Myocyte (in vitro differentiated cells): ENCODE measurements around the gene NECAB2. TPM values are rescaled to one million over a fixed set of nuclear protein-coding genes. Genes with fewer than 3 reads are reported as not detected.
A peak's percentile ranks its signal among the peaks of the same experiment; 100 is the strongest.

Source experiments
- DNase-seq: peaks from one replicate; pipeline ENCODE4 v3.0.0-alpha.2; 2012; ENCODE audit warnings: low read depth
- total RNA-seq: library from RNA; depleted of rRNA; stranded (reverse); fragments of >200 nt; gene quantifications from 2 replicates; pipeline ENCODE4 v1.2.3, GENCODE V29; 2014

The NECAB2 gene
- total RNA-seq, 1 donor from 2014 or later, result not detected

DNA sequence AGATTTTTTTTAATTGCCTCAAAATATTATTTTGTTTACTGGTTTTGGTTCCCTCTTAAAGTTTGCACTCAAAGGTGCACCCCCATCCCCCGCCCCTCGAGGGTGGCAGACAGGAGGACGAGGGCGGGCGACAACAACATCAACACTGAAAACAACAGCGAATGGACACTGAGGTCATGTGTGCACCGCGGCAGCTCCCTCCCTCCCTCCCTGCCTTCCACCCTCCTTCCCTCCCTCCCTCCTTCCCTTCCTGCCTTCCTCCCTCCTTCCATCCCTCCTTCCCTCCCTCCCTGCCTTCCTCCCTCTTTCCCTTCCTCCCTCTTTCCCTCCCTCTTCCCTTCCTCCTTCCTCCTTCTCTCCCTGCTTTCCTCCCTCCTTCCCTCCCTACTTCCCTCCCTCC is 16.5 kb upstream of the NECAB2 start:
- no peak for DNase-seq

DNA sequence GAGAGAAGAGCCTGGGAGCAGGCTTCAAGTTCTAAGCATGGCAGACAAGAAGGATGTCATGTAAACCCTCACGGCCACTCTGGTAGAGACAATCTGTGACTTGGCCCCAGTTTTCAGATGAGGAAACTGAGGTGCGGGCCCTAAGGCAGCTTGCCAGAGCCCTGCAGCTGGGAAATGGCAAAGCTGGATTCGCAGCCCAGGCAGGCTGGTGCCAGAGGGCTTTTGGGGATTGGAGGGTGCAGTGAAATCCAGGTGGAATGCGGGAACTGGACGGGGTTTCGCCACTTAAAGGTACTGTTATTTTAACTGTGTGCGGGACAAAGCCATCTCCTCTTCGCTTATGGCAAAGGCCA is 15.5 kb upstream of the NECAB2 start:
- DNase-seq, result no peak

GRCh38 chr16:83952940-83953795 is 14.9 kb upstream of the NECAB2 start, which contains the start of gene OSGIN1:
Gene OSGIN1 (plus strand): TSS chr16:83953240. CDS start chr16:83957672, 4,432 bp downstream.
- peak; percentile 96 for DNase-seq

DNA sequence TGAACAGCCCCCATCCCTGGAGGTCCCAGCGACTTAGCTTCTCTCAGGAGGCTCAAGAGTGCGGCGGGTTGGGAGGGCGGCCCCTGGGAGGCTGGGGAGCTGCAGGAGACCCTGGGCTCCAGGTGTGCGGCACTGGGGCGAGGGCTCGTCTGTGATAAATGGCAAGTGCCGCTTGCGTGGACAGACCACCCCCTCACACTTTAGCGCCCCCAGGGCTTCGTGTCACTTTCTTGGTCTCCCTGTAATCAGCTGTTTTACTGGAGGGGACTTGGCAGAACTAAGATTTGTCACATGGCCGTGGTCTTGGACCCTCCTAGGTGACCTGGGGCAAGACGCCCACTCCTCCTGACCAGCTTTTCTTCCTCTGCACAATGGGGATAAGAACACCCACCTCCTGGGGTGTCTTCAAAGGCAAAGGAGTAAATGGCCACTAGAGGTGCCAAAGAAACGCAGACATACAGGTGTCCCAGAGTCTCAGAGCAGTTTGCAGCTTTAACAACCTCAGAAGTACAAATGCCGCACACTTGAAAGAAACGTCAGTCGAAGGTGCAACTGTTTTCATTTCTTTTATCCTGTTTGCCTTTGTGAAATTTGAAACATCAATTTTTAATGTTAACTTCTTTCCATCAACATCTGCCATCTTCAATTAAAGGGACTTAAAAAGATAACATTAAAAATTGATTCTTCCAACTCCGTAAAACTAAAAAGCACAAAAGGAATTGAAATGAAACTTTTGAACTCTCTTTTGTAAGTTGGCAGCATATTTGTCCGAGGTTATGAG is 14.1 kb upstream of the NECAB2 start:
- peak; percentile 59 for DNase-seq

DNA sequence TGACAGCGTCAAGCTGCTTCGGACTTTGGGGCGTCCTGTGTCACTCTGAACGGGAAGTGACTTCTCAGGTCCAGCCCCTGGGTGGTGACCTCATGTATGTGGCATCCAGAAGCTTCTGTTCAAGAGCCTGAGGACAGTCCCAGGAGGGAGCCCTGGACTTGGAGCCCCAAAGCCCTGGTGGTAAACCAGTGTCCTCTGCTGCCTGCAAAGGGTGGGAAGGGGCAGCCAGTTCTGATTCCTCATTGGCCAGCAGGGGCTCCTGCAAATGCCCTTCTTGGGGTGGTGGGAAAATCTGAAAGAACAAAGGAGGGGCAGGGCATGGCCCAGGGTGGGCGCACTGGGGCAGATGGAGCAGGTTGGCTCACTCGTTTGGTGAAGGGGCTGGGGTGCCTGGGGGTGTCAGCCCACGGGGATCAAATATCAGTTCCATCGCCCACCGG is 13.4 kb upstream of the NECAB2 start:
- DNase-seq, result peak; percentile 86

GRCh38 chr16:83955218-83956130 is 12.6 kb upstream of the NECAB2 start:
- no peak for DNase-seq

DNA sequence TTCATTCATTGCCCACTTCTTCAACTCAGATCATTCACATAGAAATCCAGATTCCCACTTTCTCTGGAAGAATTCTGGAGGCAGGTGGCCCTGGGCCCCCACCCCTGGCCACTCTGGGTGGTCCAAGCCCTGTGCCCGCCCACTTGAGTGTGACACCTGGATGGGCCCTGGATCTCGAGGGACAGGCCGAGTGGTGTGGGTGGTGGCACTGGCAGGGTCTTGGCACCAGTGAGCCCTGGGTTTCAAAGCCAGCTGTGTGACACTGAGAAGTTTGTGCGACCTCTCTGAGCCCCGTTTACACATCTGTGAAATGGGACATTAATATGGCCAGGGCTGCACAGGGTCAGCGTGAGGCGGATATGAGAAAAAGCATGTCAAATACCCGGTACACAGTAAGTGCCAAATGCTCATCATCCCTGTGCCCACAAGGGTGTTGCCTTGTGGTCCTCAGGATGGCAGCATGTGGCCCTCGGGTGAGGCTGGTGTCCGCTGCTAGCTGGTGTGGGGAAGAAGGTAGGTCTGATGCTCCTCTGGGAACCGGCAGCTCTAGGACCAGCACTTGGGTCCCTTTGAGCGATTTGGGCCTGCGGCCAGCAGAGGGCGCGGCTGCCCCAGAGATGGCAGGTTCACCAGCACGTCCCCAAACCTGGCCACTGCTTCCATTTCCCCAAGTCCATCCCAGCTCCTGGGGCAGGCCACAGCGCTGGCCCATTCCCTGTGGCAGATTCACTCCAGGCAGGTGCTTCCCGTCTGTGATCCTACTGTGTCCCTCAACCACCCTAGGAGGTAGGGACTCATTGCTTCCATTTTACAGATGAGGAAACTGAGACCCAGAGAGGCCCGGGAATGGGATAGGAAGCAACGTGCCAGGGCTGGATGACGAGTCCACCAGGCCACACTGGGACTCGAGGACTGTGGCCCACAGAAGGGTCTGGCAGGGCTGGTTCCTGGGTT is 11.4 kb upstream of the NECAB2 start:
- DNase-seq, result peak; percentile 69

DNA sequence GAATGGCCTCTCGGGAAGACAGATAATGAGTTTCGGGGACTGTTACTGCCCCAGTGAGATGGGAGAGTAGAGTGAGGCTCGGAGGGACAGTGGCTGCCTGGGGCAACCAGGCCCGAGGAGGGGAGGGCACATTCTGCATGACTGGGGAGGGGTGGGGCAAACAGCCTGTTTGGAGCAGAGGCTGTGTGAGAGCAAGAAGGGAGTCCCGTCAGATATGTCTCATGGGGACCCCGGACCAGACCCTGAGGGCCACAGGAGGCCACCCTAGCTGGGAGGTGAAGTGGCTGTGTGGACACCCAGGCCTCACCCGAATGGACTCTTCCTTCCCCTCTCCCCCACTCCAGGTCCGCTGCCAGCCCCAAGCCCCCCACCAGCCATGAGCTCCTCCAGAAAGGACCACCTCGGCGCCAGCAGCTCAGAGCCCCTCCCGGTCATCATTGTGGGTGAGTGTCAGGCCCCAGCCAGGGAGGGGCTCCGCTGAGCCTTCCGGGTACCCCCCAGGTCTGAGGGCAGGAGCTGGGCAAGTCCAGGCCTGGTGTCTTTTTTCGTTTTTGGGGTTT is 10.7 kb upstream of the NECAB2 start:
- no peak for DNase-seq

DNA sequence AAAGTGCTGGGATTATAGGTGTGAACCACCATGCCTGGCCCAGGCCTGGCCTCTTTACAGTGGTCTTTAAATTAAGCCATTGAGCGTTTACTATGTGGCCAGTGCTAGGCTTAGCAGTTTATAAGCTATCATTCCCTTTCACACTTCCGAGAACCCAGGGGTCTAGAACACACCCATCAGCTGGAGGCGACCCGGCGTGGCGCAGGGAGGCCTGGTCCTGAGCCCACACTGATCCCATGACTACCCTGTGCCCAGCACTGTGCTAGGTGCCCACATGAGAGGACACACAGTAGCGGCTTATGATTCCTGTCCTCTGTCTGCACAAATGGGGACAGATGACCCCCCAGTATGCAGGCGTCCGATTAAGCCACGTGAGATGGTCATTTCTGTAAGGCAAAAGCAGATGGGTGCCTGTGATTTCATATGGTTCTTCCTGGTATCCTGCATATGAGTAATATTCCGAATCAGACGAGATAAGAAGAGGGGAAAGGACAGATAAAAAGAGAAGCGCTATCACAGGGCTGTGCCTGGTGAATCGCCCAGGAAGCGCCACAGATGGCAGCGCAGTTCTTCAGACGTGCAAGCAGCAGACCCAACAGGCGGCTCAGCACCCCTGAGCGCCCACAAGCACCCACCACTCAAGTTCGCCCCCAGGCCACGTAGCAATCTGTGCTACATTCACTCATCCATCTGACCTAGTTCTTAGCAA is 9.8 kb upstream of the NECAB2 start:
- no peak for DNase-seq

DNA sequence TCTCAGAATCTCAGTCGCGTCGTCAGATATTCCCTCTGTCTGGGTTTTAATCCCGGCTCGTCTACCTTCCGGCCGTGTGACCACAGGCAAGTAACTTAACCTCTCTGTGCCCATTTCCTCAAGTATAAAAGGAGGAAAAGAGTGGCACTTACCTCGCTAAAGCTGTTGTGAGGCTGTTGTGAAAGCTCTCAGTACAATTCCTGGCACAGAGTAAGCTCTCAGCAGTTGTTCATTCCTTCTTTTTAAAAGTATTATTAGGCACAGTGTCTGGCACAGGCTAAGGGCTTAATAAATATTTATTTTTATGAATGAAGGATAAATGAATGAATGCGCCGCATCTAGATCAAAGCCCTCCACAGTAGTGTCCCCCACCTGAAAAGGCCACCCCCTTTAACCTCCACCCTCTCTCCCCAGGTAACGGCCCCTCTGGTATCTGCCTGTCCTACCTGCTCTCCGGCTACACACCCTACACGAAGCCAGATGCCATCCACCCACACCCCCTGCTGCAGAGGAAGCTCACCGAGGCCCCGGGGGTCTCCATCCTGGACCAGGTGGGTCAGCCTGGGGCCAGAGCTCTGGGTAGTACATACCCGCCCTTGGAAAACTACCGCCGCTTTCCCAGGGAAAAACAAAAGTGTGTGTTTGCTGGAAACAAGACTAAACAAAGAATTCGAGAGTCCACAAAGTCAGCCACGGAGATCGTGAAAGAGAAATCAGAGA is 9.0 kb upstream of the NECAB2 start:
- no peak for DNase-seq

DNA sequence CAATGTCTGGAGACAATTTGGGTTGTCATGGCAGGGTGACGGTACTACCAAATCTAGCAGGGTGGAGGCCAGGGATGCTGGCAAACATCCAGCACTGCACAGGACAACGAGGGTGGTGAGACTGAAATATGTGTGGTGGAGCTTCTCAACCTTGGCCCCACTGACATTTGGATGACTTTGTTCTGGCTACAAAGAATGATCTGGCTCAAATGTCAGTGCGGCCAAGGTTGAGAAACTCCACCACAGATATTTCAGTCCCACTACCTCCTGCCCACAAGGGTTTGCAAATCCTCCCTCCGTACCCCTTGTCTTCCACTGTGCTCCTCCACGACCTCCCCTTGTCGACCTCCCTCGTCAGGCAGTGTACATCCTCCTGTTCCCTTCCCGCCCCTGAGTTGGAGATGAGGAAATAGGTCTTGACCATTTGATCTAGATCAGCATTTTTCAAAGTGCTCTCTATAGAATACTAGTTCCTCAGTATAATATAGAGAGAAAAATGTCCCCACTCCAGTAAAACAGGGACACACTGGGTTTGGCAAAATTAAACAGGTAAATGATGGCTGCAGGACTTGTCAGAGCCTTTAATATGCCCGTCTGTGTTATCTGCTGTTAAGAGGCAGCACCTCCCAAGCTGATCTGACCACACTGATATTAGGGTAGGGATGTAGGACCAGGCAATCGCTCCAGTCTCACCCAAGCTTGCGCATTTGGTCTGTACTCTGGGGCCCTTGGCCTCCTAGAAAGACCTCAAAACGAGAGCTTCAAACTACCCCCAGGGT is 8.2 kb upstream of the NECAB2 start:
- DNase-seq, result no peak

DNA sequence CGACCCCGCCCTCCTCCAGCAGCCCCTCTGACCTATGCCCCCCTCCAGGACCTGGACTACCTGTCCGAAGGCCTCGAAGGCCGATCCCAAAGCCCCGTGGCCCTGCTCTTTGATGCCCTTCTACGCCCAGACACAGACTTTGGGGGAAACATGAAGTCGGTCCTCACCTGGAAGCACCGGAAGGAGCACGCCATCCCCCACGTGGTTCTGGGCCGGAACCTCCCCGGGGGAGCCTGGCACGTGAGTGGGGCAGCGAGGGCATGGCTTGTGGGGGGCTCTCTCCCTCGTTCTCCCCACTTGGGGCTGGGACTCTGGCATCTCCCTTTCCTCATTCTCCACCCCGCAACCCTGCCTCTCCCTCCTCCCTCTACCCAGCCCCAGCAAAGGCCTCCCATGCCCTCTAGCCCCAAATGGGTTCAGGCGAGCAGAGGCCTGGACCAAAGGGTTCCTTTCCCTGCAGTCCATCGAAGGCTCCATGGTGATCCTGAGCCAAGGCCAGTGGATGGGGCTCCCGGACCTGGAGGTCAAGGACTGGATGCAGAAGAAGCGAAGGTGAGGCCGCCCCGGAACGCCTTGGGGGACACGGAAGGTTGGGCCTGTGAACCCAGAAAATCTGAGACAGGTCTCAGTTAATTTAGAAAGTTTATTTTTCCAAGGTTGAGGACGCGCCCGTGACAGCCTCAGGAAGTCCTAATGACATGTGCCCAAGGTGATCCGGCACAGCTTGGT is 7.4 kb upstream of the NECAB2 start:
- no peak for DNase-seq

GRCh38 chr16:83961591-83961990 is 6.5 kb upstream of the NECAB2 start:
- DNase-seq, result no peak

DNA sequence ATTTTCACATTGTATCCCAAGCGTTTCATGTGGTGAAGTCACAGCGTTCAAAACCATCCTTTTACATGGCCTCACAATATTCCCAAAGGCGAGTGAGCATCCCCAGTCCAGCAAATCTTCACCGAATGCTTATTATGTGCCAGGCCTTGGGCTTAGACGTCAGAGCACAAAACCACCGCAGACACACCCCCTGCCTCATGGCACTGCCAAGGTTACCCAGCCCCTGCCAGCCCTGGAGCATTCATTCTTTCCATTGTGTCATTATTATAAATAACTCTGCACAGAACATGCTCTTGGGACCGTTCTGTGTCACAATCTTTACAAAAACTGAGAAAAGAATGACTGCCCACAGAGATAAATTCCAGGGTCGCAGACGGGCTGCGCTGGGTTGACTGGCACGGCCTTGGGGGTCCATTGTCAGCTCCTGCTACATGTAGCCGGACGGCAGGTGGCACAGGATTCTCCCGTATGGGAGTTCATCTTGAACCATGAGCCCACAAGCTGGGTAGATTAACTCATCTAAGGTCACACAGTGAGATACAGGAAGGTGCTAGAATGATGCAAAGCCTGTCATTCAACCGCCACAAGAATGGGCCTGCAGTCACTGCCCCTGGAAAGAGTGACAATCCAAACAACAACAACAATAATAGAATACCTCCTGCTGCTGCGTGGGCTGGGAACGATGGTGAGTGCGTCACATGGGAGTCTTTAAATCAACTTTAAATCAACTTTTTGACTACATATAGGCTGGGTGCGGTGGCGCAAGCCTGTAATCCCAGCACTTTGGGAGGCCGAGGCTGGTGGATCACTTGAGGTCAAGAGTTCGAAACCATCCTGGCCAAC is 4.5 kb upstream of the NECAB2 start:
- DNase-seq, result no peak

DNA sequence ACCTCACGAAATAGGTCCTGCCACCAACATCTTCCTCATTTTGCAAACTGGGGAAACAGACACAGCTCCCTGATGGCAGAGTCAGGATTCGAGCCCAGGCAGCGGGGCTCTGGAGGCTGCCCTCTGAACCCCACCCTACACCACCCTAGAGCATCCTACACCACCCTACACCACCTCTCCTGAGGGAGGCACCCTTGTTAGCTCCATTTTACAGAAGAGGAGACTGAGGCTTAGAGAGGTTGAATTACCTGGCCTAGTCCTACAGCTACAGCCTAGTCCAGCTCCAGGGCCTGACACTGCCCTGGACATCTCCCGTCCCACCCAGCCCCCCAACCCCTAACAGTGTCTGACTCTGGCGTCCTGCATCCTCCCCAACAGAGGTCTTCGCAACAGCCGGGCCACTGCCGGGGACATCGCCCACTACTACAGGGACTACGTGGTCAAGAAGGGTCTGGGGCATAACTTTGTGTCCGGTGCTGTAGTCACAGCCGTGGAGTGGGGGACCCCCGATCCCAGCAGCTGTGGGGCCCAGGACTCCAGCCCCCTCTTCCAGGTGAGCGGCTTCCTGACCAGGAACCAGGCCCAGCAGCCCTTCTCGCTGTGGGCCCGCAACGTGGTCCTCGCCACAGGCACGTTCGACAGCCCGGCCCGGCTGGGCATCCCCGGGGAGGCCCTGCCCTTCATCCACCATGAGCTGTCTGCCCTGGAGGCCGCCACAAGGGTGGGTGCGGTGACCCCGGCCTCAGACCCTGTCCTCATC is 3.2 kb upstream of the NECAB2 start:
- DNase-seq, result no peak
